Measurements from ENCODE around the gene SLCO1B3.

GRCh38 chr12:20800160-20800559 lies 10.3 kb upstream of the SLCO1B3 start:
- TF ChIP-seq CTCF (conservative IDR thresholded peaks at IDR 0.05) (no peak), ZFX (IDR thresholded peaks at IDR 0.05) (no peak)
